DOHH2 (cell line): ENCODE results near the gene KLK8.

Experiments used
- H3F3A ChIP-seq: fragments of 200-600 bp; sonication (generic), shearing (Covaris generic); 2 replicates; pipeline ENCODE4 v1.6.0; 2016; ENCODE audit warnings: antibody characterized with exemption, mild to moderate bottlenecking; ENCODE audit not compliant: control insufficient read depth, insufficient read depth
- H3K27ac ChIP-seq: fragments of 200-600 bp; sonication (generic); 2 replicates; pipeline ENCODE4 v1.5.1; 2014; ENCODE audit warnings: low read depth, mild to moderate bottlenecking, low read length, moderate library complexity
- H3K27me3 ChIP-seq: fragments of 200-600 bp; sonication (generic); 2 replicates; pipeline ENCODE4 v1.6.1; 2014; ENCODE audit warnings: mild to moderate bottlenecking, low read length, mixed read lengths; ENCODE audit not compliant: control insufficient read depth
- H3K36me3 ChIP-seq: fragments of 200-600 bp; sonication (generic); 2 replicates; pipeline ENCODE4 v1.6.1; 2014; ENCODE audit warnings: mild to moderate bottlenecking, low read length, moderate library complexity, mixed read lengths; ENCODE audit not compliant: control insufficient read depth
- H3K4me1 ChIP-seq: fragments of 200-600 bp; sonication (generic); 2 replicates; pipeline ENCODE4 v1.6.1; 2014; ENCODE audit warnings: mild to moderate bottlenecking, low read length, mixed read lengths; ENCODE audit not compliant: control insufficient read depth
- H3K4me2 ChIP-seq: fragments of 200-600 bp; sonication (generic); 2 replicates; pipeline ENCODE4 v1.6.0; 2014; ENCODE audit warnings: mild to moderate bottlenecking, low read length, moderate library complexity
- H3K4me3 ChIP-seq: fragments of 200-600 bp; sonication (generic); 2 replicates; pipeline ENCODE4 v1.5.1; 2014; ENCODE audit warnings: mild to moderate bottlenecking, low read length, mixed read lengths
- H3K79me2 ChIP-seq: fragments of 200-600 bp; sonication (generic); 2 replicates; pipeline ENCODE4 v1.6.1; 2014; ENCODE audit warnings: mild to moderate bottlenecking, low read length, mixed read lengths; ENCODE audit not compliant: control insufficient read depth
- H3K9me2 ChIP-seq: fragments of 200-600 bp; sonication (generic); replicated peaks from 2 replicates; pipeline ENCODE4 v1.6.1; 2014; ENCODE audit warnings: mild to moderate bottlenecking, low read length, mixed read lengths; ENCODE audit not compliant: control insufficient read depth
- H3K9me3 ChIP-seq: fragments of 200-600 bp; sonication (generic); 2 replicates; pipeline ENCODE4 v1.6.1; 2014; ENCODE audit warnings: antibody characterized with exemption, low read length, mixed read lengths; ENCODE audit not compliant: control insufficient read depth, insufficient read depth
- H4K20me1 ChIP-seq: fragments of 200-600 bp; sonication (generic); 2 replicates; pipeline ENCODE4 v1.6.0; 2014; ENCODE audit warnings: low read depth, mild to moderate bottlenecking, antibody characterized with exemption, low read length, moderate library complexity; ENCODE audit not compliant: control insufficient read depth, insufficient read depth
- CTCF ChIP-seq: fragments of 200-600 bp; sonication (generic); IDR thresholded peaks from one replicate; pipeline ENCODE4 v1.5.1; 2014; ENCODE audit warnings: antibody characterized with exemption, mild to moderate bottlenecking, low read depth, low read length; ENCODE audit not compliant: poor library complexity, severe bottlenecking
- EZH2phosphoT487 ChIP-seq: fragments of 200-600 bp; sonication (generic); IDR thresholded peaks from 2 replicates; pipeline ENCODE4 v1.6.1; 2017; ENCODE audit warnings: borderline replicate concordance, mild to moderate bottlenecking, antibody characterized with exemption, low read length, moderate library complexity, mixed read lengths

The KLK8 gene

GRCh38 chr19:50947123-50947522 lies 54.3 kb downstream of the KLK8 start:
- no peaks in the 10 kb centered on the region for H3K36me3 ChIP-seq
- H4K20me1 ChIP-seq = no peaks in the 10 kb centered on the region
- H3K27ac ChIP-seq = no peak overlapping the region
- H3K9me2 ChIP-seq = no peaks in the 10 kb centered on the region
- TF ChIP-seq CTCF (no peak), EZH2phosphoT487 (no peak)
- no peak overlapping the region for H3K4me3 ChIP-seq
- no peak overlapping the region for H3K4me2 ChIP-seq
- no peaks in the 10 kb centered on the region for H3F3A ChIP-seq
- no peaks in the 10 kb centered on the region for H3K79me2 ChIP-seq
- H3K27me3 ChIP-seq = no peaks in the 10 kb centered on the region
- no peaks in the 10 kb centered on the region for H3K9me3 ChIP-seq
- no peaks in the 10 kb centered on the region for H3K4me1 ChIP-seq
